Heart right ventricle (tissue), 16 donors: ENCODE measurements around the gene LTF. TPM values are rescaled to one million over a fixed set of nuclear protein-coding genes. Genes with fewer than 3 reads are reported as not detected.

Experiments used
- ATAC-seq, 8 donors: fragments of 200-7000 bp; cut with Tn5 transposase; one replicate each; pipeline ENCODE4 v1.9.1; 2020; ENCODE audit warnings: mild to moderate bottlenecking in 8 of 8, moderate library complexity in 8 of 8, moderate number of reproducible peaks in 1 of 8
- DNase-seq, 2 donors: peaks; one replicate each; pipeline ENCODE4 v3.0.0-alpha.2; 2020
- H3K27ac ChIP-seq, 10 donors: fragments of 200-600 bp; sonication (generic) in 2 of 10; one replicate each; pipeline versions ENCODE4 v1.5.0 to v1.8.0; 2020 to 2022; ENCODE audit warnings: mild to moderate bottlenecking in 3 of 10
- H3K27me3 ChIP-seq, 7 donors: fragments of 200-600 bp; one replicate each; pipeline ENCODE4 v1.8.0; 2021 to 2022; ENCODE audit warnings: mild to moderate bottlenecking in 2 of 7
- H3K36me3 ChIP-seq, 9 donors: fragments of 200-600 bp; sonication (generic) in 1 of 9; one replicate each; pipeline versions ENCODE4 v1.5.0 to v1.8.0; 2020 to 2022; ENCODE audit warnings: mild to moderate bottlenecking in 2 of 9
- H3K4me1 ChIP-seq, 9 donors: fragments of 200-600 bp; sonication (generic) in 1 of 9; one replicate each; pipeline versions ENCODE4 v1.5.0 to v1.8.0; 2020 to 2022; ENCODE audit warnings: mild to moderate bottlenecking in 4 of 9
- H3K4me3 ChIP-seq, 10 donors: fragments of 200-600 bp; sonication (generic) in 2 of 10; one replicate each; pipeline versions ENCODE4 v1.5.0 to v1.8.0; 2020 to 2022; ENCODE audit warnings: mild to moderate bottlenecking in 7 of 10, moderate library complexity in 2 of 10
- H3K9me3 ChIP-seq, 11 donors: fragments of 200-600 bp in 10 of 11; sonication (generic) in 2 of 11; one replicate each; pipeline versions ENCODE4 v1.5.0 to v1.8.0; 2013 to 2022; ENCODE audit warnings: mild to moderate bottlenecking in 2 of 11, control low read depth in 1 of 11, moderate library complexity in 1 of 11
- CTCF ChIP-seq, 9 donors: fragments of 200-600 bp; sonication (generic) in 2 of 9; IDR thresholded peaks; one replicate each; pipeline versions ENCODE4 v1.5.0 to v1.8.0; 2021 to 2022; ENCODE audit warnings: antibody characterized with exemption in 9 of 9, mild to moderate bottlenecking in 5 of 9, moderate library complexity in 1 of 9
- WGBS, 2 donors: extraction: QIAGEN DNeasy Blood & Tissue Kit; methylation state at CpG; one replicate each; pipeline ENCODE4 v1.1.7; 2013; ENCODE audit warnings: inconsistent platforms in 1 of 2; 5-methylcytosine and 5-hydroxymethylcytosine counted together
- intact Hi-C, 10 donors: fragments of 100-400 bp; cut with DNase I; formaldehyde crosslinking; loops; one replicate each; pipeline versions ENCODE4 v1.11.1 to v1.14.2; 2022
- polyA plus RNA-seq, 2 donors: library from polyadenylated mRNA; stranded (reverse); fragments of 200-250 nt; gene quantifications; one replicate each; pipeline ENCODE4 v1.2.3, GENCODE V29; 2013
- total RNA-seq, 10 donors: library from RNA; stranded (reverse); fragmentation: NEBNext Ultra II Directional in 3 of 10; extraction: Animal tissue kit (Norgen Biotek cat#: 25700) in 3 of 10; gene quantifications; one replicate each; pipeline versions ENCODE4 v1.2.1 to v1.2.4, GENCODE V29; 2021 to 2023
- donor health status: Arrhythmogenic right ventricular cardiomyopathy.
- donor health status: ischemic (EF 13 %, LVEDD 7.1; RV severe dilation, severe dysfunction).
- donor health status: healthy with polysubstance abuse.
- donor health status: DM: no; HTN: yes; CAD: no.
- donor health status: DM: no; HTN: no; CAD: no.
- donor health status: ischemic (EF 25% LVEDD 6.9; RV normal size, moderate dysfunction).
- donor health status: ischemic (EF 25% LVEDD 5.7; RV mildly dilated, moderate dysfunction).
- donor health status: healthy.
- donor health status: DM: yes; HTN: yes; CAD: no.
- donor health status: Ischemic cardiomyopathy.
- donor health status: ischemic (EF 35%, LVEDD 5.7; RV mildly dilated, moderate dysfunction).
- donor health status: nonischemic (EF 11% LVEDD 7.7; RV severe dilation, severe dysfunction).
- donor health status: DM: yes; HTN: yes; CAD: no.
- donor health status: PGD.
- donor health status: ischemic (EF 29% LVEDD 5.4; RV normal size, mild dysfunction).
- donor health status: nonischemic (EF 23%, LVEDD 6.1; RV moderate dilation, normal function).

The LTF gene
- total and polyA plus RNA-seq, 12 donors = 1.7 to 7.7 (median 2.9) TPM

GRCh38 chr3:46489875-46490274 lies 25.2 kb upstream of the LTF start:
- WGBS, 2 donors = 82 to 86% methylated on average over 1 of the region's 1 CpG
- Histone ChIP-seq H3K27me3 (no peaks in the 10 kb centered on the region), H3K9me3 (no peaks in the 10 kb centered on the region), H3K27ac (peak overlapping the region in 1 of 10 donors; percentile 11), H3K36me3 (no peaks in the 10 kb centered on the region), H3K4me3 (no peak overlapping the region), H3K4me1 (peaks cover 0 to 27% (median 11%) of the 10 kb centered on the region in 9 donors)
- intact Hi-C loops = loop anchor here (1.0 to 10.0 kb wide), 10 partner anchors 27 to 205 kb away; partner anchors contain the start of gene ALS2CL (in 1 of the 10)
- ATAC-seq (no peak), DNase-seq (no peak)
- no peak for TF ChIP-seq CTCF (IDR thresholded peaks at IDR 0.05)

GRCh38 chr3:46489381-46489780 lies 24.7 kb upstream of the LTF start:
- 82 to 87% methylated on average over 4 of the region's 4 CpGs for WGBS, 2 donors
- no peak overlapping the region for H3K27ac ChIP-seq
- no peak overlapping the region for H3K4me3 ChIP-seq
- ATAC-seq (peak in 1 of 8 donors; percentile 32), DNase-seq (no peak)
- peaks cover 0 to 27% (median 11%) of the 10 kb centered on the region in 9 donors for H3K4me1 ChIP-seq
- H3K9me3 ChIP-seq = no peaks in the 10 kb centered on the region
- intact Hi-C loops = loop anchor here (1.0 to 10.0 kb wide), 9 partner anchors 27 to 205 kb away; partner anchors contain the start of gene ALS2CL (in 1 of the 10)
- H3K27me3 ChIP-seq = no peaks in the 10 kb centered on the region
- no peak for TF ChIP-seq CTCF (IDR thresholded peaks at IDR 0.05)
- H3K36me3 ChIP-seq = no peaks in the 10 kb centered on the region

- 15 to 16% methylated on average over 26 of the region's 26 CpGs for WGBS, 2 donors
- Histone ChIP-seq H3K4me3 (peak overlapping the region in 4 of 10 donors; percentile 13 to 38 (median 16)), H3K9me3 (no peaks in the 10 kb centered on the region), H3K27ac (no peak overlapping the region), H3K36me3 (no peaks in the 10 kb centered on the region), H3K27me3 (no peaks in the 10 kb centered on the region), H3K4me1 (peaks cover 0 to 27% (median 11%) of the 10 kb centered on the region in 9 donors)
- DNase-seq (peak; percentile 91), ATAC-seq (peak; percentile 81 to 95 (median 92))
- peak; percentile 91 to 100 (median 98) for TF ChIP-seq CTCF (IDR thresholded peaks at IDR 0.05)
- intact Hi-C loops = loop anchor here (1.0 to 10.0 kb wide), 10 partner anchors 26 to 206 kb away; partner anchors contain the start of gene ALS2CL (in 1 of the 10)
Measured at GRCh38 chr3:46488735-46489361, 24.1 kb upstream of the LTF start.

GRCh38 chr3:46485779-46486175 lies 21.1 kb upstream of the LTF start:
- Histone ChIP-seq H3K9me3 (no peaks in the 10 kb centered on the region), H3K4me3 (no peak overlapping the region), H3K27ac (no peak overlapping the region), H3K27me3 (no peaks in the 10 kb centered on the region), H3K36me3 (no peaks in the 10 kb centered on the region), H3K4me1 (peaks cover 0 to 18% (median 10%) of the 10 kb centered on the region in 9 donors)
- no peak for TF ChIP-seq CTCF (IDR thresholded peaks at IDR 0.05)
- 88 to 91% methylated on average over 4 of the region's 4 CpGs for WGBS, 2 donors
- intact Hi-C loops = loop anchor here in 5 of 10 donors (5.0 to 10.0 kb wide), 4 partner anchors 72 to 209 kb away; partner anchors contain the start of gene ALS2CL (in 1 of the 5)
- no peak for ATAC-seq
- DNase-seq = no peak
